IMR-90 (cell line): ENCODE data around the gene TOMM40L. TPM values are rescaled to one million over a fixed set of nuclear protein-coding genes. Genes with fewer than 3 reads are reported as not detected.
"Not testable (repeated sequence)": the region's sequence is repeated elsewhere in the genome, so short reads cannot be mapped to it uniquely, and the experiment has no call there.

Source experiments
- ATAC-seq: fragments of 200-7000 bp; cut with Tn5 transposase; 2 replicates; pipeline ENCODE4 v1.9.1; 2020; ENCODE audit warnings: low read depth, mild to moderate bottlenecking, moderate library complexity
- BruUV-seq: library from RNA; stranded (reverse); fragments of 400-500 nt; replicated peaks from 2 replicates; lab custom pipeline; 2021; lab: Mats Ljungman, UMichigan
- CTCF ChIA-PET: fragments of 300-600 bp; formaldehyde crosslinking; extraction: SDS; loops from one replicate; lab custom pipeline; 2021; ENCODE audit warnings: antibody characterized with exemption; lab: Yijun Ruan, JAX
- POLR2A ChIA-PET: fragments of 300-600 bp; sonication (Branson Sonifier 250); formaldehyde crosslinking; loops from one replicate; lab custom pipeline; 2022; ENCODE audit warnings: antibody characterized with exemption; ENCODE audit not compliant: unreplicated experiment; lab: Charles Lee
- DNase-seq: peaks from one replicate; pipeline ENCODE4 v3.0.0; 2013
- H2AFZ ChIP-seq: replicated peaks from 2 replicates; pipeline ENCODE3; 2013; ENCODE audit warnings: low read length, mild to moderate bottlenecking; ENCODE audit not compliant: poor library complexity
- H2AK5ac ChIP-seq: 2 replicates; pipeline ENCODE4 v1.6.1; 2013; ENCODE audit warnings: low read depth, low read length, inconsistent platforms
- H2AK9ac ChIP-seq: replicated peaks from 2 replicates; pipeline ENCODE3; 2013; ENCODE audit warnings: mild to moderate bottlenecking, low read depth, low read length, moderate library complexity; ENCODE audit not compliant: poor library complexity
- H2BK120ac ChIP-seq: 2 replicates; pipeline ENCODE4 v1.6.1; 2013; ENCODE audit warnings: low read depth, low read length, inconsistent platforms
- H2BK15ac ChIP-seq: 3 replicates; pipeline ENCODE4 v1.6.1; 2013; ENCODE audit warnings: low read depth, low read length, inconsistent platforms
- H2BK20ac ChIP-seq: 2 replicates; pipeline ENCODE4 v1.6.1; 2013; ENCODE audit warnings: low read depth, mild to moderate bottlenecking, inconsistent platforms, low read length, moderate library complexity
- H2BK5ac ChIP-seq: 2 replicates; pipeline ENCODE4 v1.6.1; 2013; ENCODE audit warnings: mild to moderate bottlenecking, low read depth, low read length, inconsistent platforms; ENCODE audit not compliant: poor library complexity, severe bottlenecking
- H3K14ac ChIP-seq: replicated peaks from 2 replicates; pipeline ENCODE4 v1.6.1; 2013; ENCODE audit warnings: low read depth, low read length, inconsistent platforms
- H3K18ac ChIP-seq: 2 replicates; pipeline ENCODE4 v1.6.1; 2013; ENCODE audit warnings: low read depth, low read length, control low read depth
- H3K23ac ChIP-seq: 2 replicates; pipeline ENCODE4 v1.6.1; 2013; ENCODE audit warnings: low read depth, low read length, inconsistent platforms
- H3K27ac ChIP-seq: 2 replicates; pipeline ENCODE4 v1.5.1; 2013; ENCODE audit warnings: mild to moderate bottlenecking, control low read depth, low read length; ENCODE audit not compliant: insufficient read depth
- H3K27me3 ChIP-seq: 2 replicates; pipeline ENCODE4 v1.6.1; 2013; ENCODE audit warnings: low read length; ENCODE audit not compliant: control insufficient read depth, insufficient read depth
- H3K36me3 ChIP-seq: 2 replicates; pipeline ENCODE4 v1.6.1; 2013; ENCODE audit warnings: low read length, mixed read lengths; ENCODE audit not compliant: control insufficient read depth, insufficient read depth
- H3K4ac ChIP-seq: 2 replicates; pipeline ENCODE4 v1.6.1; 2013; ENCODE audit warnings: low read depth, low read length, inconsistent platforms
- H3K4me1 ChIP-seq: 2 replicates; pipeline ENCODE4 v1.6.1; 2013; ENCODE audit warnings: low read length, mixed read lengths; ENCODE audit not compliant: control insufficient read depth, insufficient read depth
- H3K4me2 ChIP-seq: 2 replicates; pipeline ENCODE4 v1.6.1; 2013; ENCODE audit warnings: low read depth, mild to moderate bottlenecking, control low read depth, low read length, moderate library complexity
- H3K4me3 ChIP-seq: 2 replicates; pipeline ENCODE4 v1.5.1; 2013; ENCODE audit warnings: low read depth, mild to moderate bottlenecking, control low read depth, low read length, moderate library complexity; ENCODE audit not compliant: insufficient read depth
- H3K56ac ChIP-seq: 2 replicates; pipeline ENCODE4 v1.6.1; 2013; ENCODE audit warnings: low read length, inconsistent platforms; ENCODE audit not compliant: insufficient read depth; ENCODE audit errors: extremely low read depth
- H3K79me1 ChIP-seq, 2 experiments: 2 replicates each; pipeline ENCODE4 v1.6.1; 2013; ENCODE audit warnings: low read length in 2 of 2, inconsistent platforms in 1 of 2, low read depth in 1 of 2
- H3K9ac ChIP-seq: 2 replicates; pipeline ENCODE4 v1.6.1; 2013; ENCODE audit warnings: low read depth, low read length, control low read depth
- H3K9me1 ChIP-seq: 2 replicates; pipeline ENCODE4 v1.6.1; 2013; ENCODE audit warnings: low read length, inconsistent platforms; ENCODE audit not compliant: insufficient read depth
- H3K9me3 ChIP-seq: 2 replicates; pipeline ENCODE4 v1.6.1; 2013; ENCODE audit warnings: low read length; ENCODE audit not compliant: control insufficient read depth, insufficient read depth
- H4K20me1 ChIP-seq: 2 replicates; pipeline ENCODE4 v1.6.1; 2013; ENCODE audit warnings: low read length, inconsistent platforms; ENCODE audit not compliant: insufficient read depth
- H4K5ac ChIP-seq: 2 replicates; pipeline ENCODE4 v1.6.1; 2013; ENCODE audit warnings: mild to moderate bottlenecking, low read depth, low read length, control low read depth
- H4K8ac ChIP-seq, 2 experiments: 2 replicates each; pipeline ENCODE4 v1.6.1; 2013; ENCODE audit warnings: low read depth in 2 of 2, low read length in 2 of 2, control low read depth in 1 of 2, inconsistent platforms in 1 of 2
- H4K91ac ChIP-seq: 2 replicates; pipeline ENCODE4 v1.6.1; 2013; ENCODE audit warnings: low read depth, low read length, inconsistent platforms; ENCODE audit not compliant: insufficient read depth
- WGBS, 2 experiments: methylation state at CpG; one replicate each; pipeline versions ENCODE4 v1.1.5 to v1.1.7; 2013; ENCODE audit warnings: missing lambda C conversion rate in 2 of 2; ENCODE audit not compliant: insufficient read length in 1 of 2; ENCODE audit errors: extremely low coverage in 2 of 2; 5-methylcytosine and 5-hydroxymethylcytosine counted together
- dilution Hi-C: fragments of 300-500 bp; cut with HindIII; formaldehyde crosslinking; loops from one replicate; pipeline ENCODE4 v1.14.3; 2018; ENCODE audit warnings: low sequenced_read_pairs; ENCODE audit not compliant: unreplicated experiment
- in situ Hi-C: fragments of 300-500 bp; cut with MboI; formaldehyde crosslinking; loops from 3 replicates; pipeline ENCODE4 v1.14.3; 2019; ENCODE audit warnings: low sequenced_read_pairs, inconsistent platforms, mixed read lengths
- intact Hi-C: fragments of 100-400 bp; cut with micrococcal nuclease; formaldehyde crosslinking; loops from 2 replicates; pipeline ENCODE4 v1.10.0; 2022
- polyA plus RNA-seq, 3 experiments: library from polyadenylated mRNA; depleted of rRNA; stranded (reverse); fragments of >200 nt; gene quantifications; 2 replicates each; pipeline ENCODE4 v1.2.3, GENCODE V29; 2012; ENCODE audit warnings: low replicate concordance in 1 of 3
- total RNA-seq: library from RNA; depleted of rRNA; stranded (reverse); fragments of >200 nt; gene quantifications from 2 replicates; pipeline ENCODE4 v1.2.3, GENCODE V29; 2012

The TOMM40L gene
- total and polyA plus RNA-seq, 2 of the 4 experiments (the other 2 are of a cell fraction), result 7.7 to 12.5 TPM

- H3K4me3 ChIP-seq, dilution Hi-C loops, intact Hi-C loops, H2AK9ac ChIP-seq, H3K9me3 ChIP-seq, H3K23ac ChIP-seq, H3K4me2 ChIP-seq, H3K56ac ChIP-seq, H3K18ac ChIP-seq, H3K9me1 ChIP-seq, H3K4me1 ChIP-seq, H2BK120ac ChIP-seq, DNase-seq, H2BK15ac ChIP-seq, POLR2A ChIA-PET, in situ Hi-C loops, H2BK5ac ChIP-seq, H2AFZ ChIP-seq, BruUV-seq, ATAC-seq, H3K27me3 ChIP-seq, H4K5ac ChIP-seq, H4K8ac ChIP-seq, H4K91ac ChIP-seq, H3K9ac ChIP-seq, H3K27ac ChIP-seq, H2AK5ac ChIP-seq, H2BK20ac ChIP-seq, H4K20me1 ChIP-seq, H3K4ac ChIP-seq, H3K14ac ChIP-seq, H3K79me1 ChIP-seq, H3K36me3 ChIP-seq: not testable (repeated sequence)
- CTCF ChIA-PET, result interaction anchor here (0.7 kb wide), 1 partner anchor 41 kb away, joined by 3 read pairs; no protein-coding TSS in a partner anchor
- WGBS, 2 experiments, result 70% methylated on average over 2 of the region's 5 CpGs; no CpG with 5 or more reads in 1 of the 2 experiments
These were observed 24.2 kb downstream of the TOMM40L start for GRCh38 chr1:161250100-161250499.
